GM12864 (cell line): ENCODE data around the gene SLMAP.

Experiments used
- DNase-seq: peaks from one replicate; pipeline ENCODE4 v3.0.0-alpha.2; 2011; ENCODE audit warnings: low read depth
- H3K4me3 ChIP-seq: 2 replicates; pipeline ENCODE4 v1.5.1; 2011; ENCODE audit warnings: mild to moderate bottlenecking, low read depth, low read length, control low read depth
- CTCF ChIP-seq: IDR thresholded peaks from 2 replicates; pipeline ENCODE4 v1.5.1; 2011; ENCODE audit warnings: low read depth, mild to moderate bottlenecking, moderate library complexity, low read length, control low read depth, inconsistent platforms; ENCODE audit errors: missing control alignments

The SLMAP gene

GRCh38 chr3:57961177-57961827 is 205.2 kb downstream of the SLMAP start:
- no peak overlapping the region for H3K4me3 ChIP-seq
- no peak for TF ChIP-seq CTCF
- no peak for DNase-seq

DNA sequence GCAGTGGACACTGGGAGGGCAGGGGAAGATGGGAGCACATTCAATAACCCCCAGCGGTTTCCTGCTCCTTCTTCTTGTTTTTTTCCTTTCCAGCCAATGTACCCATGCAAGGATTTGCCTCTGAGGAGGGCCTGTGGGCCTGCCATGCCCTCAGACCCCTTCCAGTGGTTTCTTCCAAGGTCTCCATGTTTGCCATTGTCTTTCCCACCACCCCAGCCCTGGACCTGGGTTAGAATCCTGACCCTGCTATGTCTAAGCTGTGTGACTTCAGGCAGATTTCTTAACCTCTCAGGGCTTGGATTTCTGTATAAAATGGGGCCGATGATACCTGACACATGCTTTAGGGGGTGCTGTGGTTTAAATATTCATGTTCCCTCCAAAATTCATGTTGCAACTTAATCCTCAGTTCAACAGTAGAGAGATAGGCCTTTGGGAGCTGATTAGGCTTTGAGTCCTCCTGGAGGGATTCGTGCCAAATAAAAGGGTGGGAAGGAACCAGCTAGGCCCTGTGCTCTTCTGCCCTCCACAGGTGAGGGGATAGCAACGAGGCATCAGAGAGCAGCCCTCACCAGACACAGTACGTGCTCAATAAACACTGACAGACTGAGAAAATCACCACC is 205.8 kb downstream of the SLMAP start:
- TF ChIP-seq CTCF: peak; percentile 50
- no peak overlapping the region for H3K4me3 ChIP-seq
- no peak for DNase-seq

GRCh38 chr3:57962448-57962834 is 206.3 kb downstream of the SLMAP start:
- no peak for DNase-seq
- no peak for TF ChIP-seq CTCF
- H3K4me3 ChIP-seq: no peak overlapping the region

- no peak for TF ChIP-seq CTCF
- DNase-seq: no peak
- H3K4me3 ChIP-seq: no peak overlapping the region
Observed at GRCh38 chr3:57963811-57964346, 207.8 kb downstream of the SLMAP start.

DNA sequence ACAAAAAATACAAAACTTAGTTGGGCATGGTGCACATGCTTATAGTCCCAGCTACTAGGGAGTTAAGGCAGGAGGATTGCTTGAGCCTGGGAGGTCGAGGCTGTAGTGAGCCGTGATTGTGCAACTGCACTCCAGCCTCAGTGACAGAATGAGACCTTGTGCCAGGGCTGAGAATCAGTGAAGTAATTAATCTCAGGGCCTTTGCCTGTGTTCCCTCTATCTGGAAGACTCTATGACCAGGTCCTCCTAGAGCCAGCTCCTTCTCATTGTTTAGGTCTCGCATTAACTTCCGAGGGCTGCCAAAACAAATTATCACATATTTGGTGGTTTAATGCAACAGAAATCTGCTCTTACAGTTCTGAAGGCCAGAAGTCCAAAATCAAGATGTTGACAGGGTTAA is 210.7 kb downstream of the SLMAP start:
- DNase-seq: no peak
- TF ChIP-seq CTCF: no peak
- H3K4me3 ChIP-seq: no peak overlapping the region

- DNase-seq: no peak
- no peak for TF ChIP-seq CTCF
- no peak overlapping the region for H3K4me3 ChIP-seq
Observed at GRCh38 chr3:57967590-57967989, 211.5 kb downstream of the SLMAP start.

GRCh38 chr3:57968501-57968900 is 212.4 kb downstream of the SLMAP start:
- DNase-seq: no peak
- H3K4me3 ChIP-seq: no peak overlapping the region
- TF ChIP-seq CTCF: no peak
